ENCODE data around the gene ADAMTS15.

DNA sequence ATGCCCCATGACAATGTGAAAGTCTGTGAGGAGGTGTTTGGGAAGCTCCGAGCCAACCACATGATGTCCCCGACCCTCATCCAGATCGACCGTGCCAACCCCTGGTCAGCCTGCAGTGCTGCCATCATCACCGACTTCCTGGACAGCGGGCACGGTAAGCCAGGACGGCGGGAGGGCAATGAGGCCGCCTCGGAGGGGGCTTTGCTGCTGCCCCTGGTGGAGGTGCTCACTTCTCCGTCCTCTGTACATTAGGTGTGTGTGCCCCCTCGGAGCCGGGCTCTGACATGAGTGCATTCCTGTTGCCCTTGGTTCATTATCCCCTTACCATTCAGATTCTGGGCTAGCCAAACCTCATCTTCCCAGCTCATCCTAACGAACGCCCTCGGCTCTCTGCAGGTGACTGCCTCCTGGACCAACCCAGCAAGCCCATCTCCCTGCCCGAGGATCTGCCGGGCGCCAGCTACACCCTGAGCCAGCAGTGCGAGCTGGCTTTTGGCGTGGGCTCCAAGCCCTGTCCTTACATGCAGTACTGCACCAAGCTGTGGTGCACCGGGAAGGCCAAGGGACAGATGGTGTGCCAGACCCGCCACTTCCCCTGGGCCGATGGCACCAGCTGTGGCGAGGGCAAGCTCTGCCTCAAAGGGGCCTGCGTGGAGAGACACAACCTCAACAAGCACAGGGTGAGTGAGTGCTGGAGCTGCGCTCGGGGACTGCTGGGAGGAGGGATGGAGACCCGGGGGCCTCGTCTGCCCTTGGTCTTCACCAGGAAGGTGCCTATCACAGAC lies 13.8 kb downstream of the ADAMTS15 start:
- TF ChIP-seq, protein P1, sequence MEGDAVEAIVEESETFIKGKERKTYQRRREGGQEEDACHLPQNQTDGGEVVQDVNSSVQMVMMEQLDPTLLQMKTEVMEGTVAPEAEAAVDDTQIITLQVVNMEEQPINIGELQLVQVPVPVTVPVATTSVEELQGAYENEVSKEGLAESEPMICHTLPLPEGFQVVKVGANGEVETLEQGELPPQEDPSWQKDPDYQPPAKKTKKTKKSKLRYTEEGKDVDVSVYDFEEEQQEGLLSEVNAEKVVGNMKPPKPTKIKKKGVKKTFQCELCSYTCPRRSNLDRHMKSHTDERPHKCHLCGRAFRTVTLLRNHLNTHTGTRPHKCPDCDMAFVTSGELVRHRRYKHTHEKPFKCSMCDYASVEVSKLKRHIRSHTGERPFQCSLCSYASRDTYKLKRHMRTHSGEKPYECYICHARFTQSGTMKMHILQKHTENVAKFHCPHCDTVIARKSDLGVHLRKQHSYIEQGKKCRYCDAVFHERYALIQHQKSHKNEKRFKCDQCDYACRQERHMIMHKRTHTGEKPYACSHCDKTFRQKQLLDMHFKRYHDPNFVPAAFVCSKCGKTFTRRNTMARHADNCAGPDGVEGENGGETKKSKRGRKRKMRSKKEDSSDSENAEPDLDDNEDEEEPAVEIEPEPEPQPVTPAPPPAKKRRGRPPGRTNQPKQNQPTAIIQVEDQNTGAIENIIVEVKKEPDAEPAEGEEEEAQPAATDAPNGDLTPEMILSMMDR (IDR thresholded peaks at IDR 0.05), result no peak
- TF ChIP-seq POLR2A (IDR thresholded peaks at IDR 0.05), result no peak

Data from heart left ventricle (tissue), 13 donors.